K562 (cell line): Measurements from ENCODE around the gene ARPC4. TPM values are rescaled to one million over a fixed set of nuclear protein-coding genes. Genes with fewer than 3 reads are reported as not detected.

ENCODE experiments used
- ATAC-seq: fragments of 200-7000 bp; cut with Tn5 transposase; 3 replicates; pipeline ENCODE4 v1.9.1; 2020; ENCODE audit warnings: moderate library complexity
- BruUV-seq: library from RNA; stranded (reverse); fragments of 400-500 nt; replicated peaks from 2 replicates; lab custom pipeline; 2021; lab: Mats Ljungman, UMichigan
- CTCF ChIA-PET: fragments of 300-600 bp; formaldehyde crosslinking; extraction: SDS; loops from one replicate; lab custom pipeline; 2021; ENCODE audit warnings: low intra/inter-chr PET ratio; lab: Yijun Ruan, JAX
- POLR2A ChIA-PET: fragments of 300-600, 350-650 bp; sonication (Branson Sonifier 250); formaldehyde crosslinking; extraction: SDS; loops from one replicate; lab custom pipeline; 2021; ENCODE audit warnings: antibody characterized with exemption, inconsistent platforms; lab: Yijun Ruan, JAX
- DNase-seq, 4 experiments: peaks; one replicate each; pipeline versions ENCODE4 v3.0.0 to v3.0.0-alpha.2; 2011 to 2018; ENCODE audit warnings: low spot score in 3 of 4, mixed read lengths in 3 of 4; ENCODE audit errors: extremely low read depth in 1 of 4
- FAIRE-seq: peaks from 2 replicates; lab custom pipeline; 2011; peaks lifted over from hg19 to GRCh38; lab: Jason Lieb, UNC
- H2AFZ ChIP-seq: 2 replicates; pipeline ENCODE4 v1.6.0; 2011; ENCODE audit warnings: low read depth, low read length, control low read depth, inconsistent platforms
- H3K27ac ChIP-seq: fragments of 200-600 bp; 3 replicates; pipeline ENCODE4 v1.8.0; 2011; ENCODE audit warnings: low read depth, mild to moderate bottlenecking, control low read depth, inconsistent platforms, low read length, moderate library complexity, mixed read lengths; ENCODE audit errors: extremely low read depth
- H3K27me3 ChIP-seq, 2 experiments: fragments of 300-600 bp in 1 of 2; 2 replicates in 1 of 2; 3 replicates in 1 of 2; pipeline versions ENCODE4 v1.6.0 to v1.8.0; 2011; ENCODE audit warnings: inconsistent platforms in 2 of 2, low read length in 2 of 2, mild to moderate bottlenecking in 1 of 2, mixed read lengths in 1 of 2, moderate library complexity in 1 of 2; ENCODE audit not compliant: control insufficient read depth in 2 of 2, insufficient read depth in 2 of 2
- H3K36me3 ChIP-seq: fragments of 300-600 bp; 3 replicates; pipeline ENCODE4 v1.8.0; 2011; ENCODE audit warnings: mild to moderate bottlenecking, low read length, inconsistent platforms; ENCODE audit not compliant: control insufficient read depth, insufficient read depth
- H3K4me1 ChIP-seq, 2 experiments: fragments of 200-600 bp in 1 of 2; replicated peaks in 1 of 2; 2 replicates in 1 of 2; 3 replicates in 1 of 2; pipeline versions ENCODE4 v1.5.1 to v1.8.0; 2011; ENCODE audit warnings: inconsistent platforms in 2 of 2, low read length in 2 of 2, mild to moderate bottlenecking in 1 of 2, mixed read lengths in 1 of 2, moderate library complexity in 1 of 2; ENCODE audit not compliant: control insufficient read depth in 2 of 2, insufficient read depth in 2 of 2
- H3K4me2 ChIP-seq: 2 replicates; pipeline ENCODE4 v1.6.1; 2011; ENCODE audit warnings: low read length, control low read depth, inconsistent platforms, mixed read lengths; ENCODE audit not compliant: insufficient read depth
- H3K4me3 ChIP-seq: fragments of 200-600 bp; sonication (generic), shearing (Covaris generic); 2 replicates; pipeline ENCODE4 v1.5.1; 2016; ENCODE audit warnings: control low read depth, inconsistent platforms
- H3K79me2 ChIP-seq: fragments of 200-600 bp; 3 replicates; pipeline ENCODE4 v1.8.0; 2011; ENCODE audit warnings: low read length, inconsistent platforms; ENCODE audit not compliant: control insufficient read depth, insufficient read depth
- H3K9ac ChIP-seq, 2 experiments: 2 replicates each; pipeline versions ENCODE4 v1.6.0 to v1.6.1; 2011; ENCODE audit warnings: low read depth in 2 of 2, low read length in 2 of 2, control low read depth in 1 of 2, inconsistent platforms in 1 of 2, mild to moderate bottlenecking in 1 of 2, mixed read lengths in 1 of 2; ENCODE audit not compliant: insufficient read depth in 1 of 2
- H3K9me1 ChIP-seq: one replicate; pipeline ENCODE4 v1.6.0; 2011; ENCODE audit warnings: inconsistent platforms, mild to moderate bottlenecking, low read length, moderate library complexity; ENCODE audit not compliant: control insufficient read depth, insufficient read depth
- H3K9me3 ChIP-seq: replicated peaks from 2 replicates; pipeline ENCODE4 v1.5.1; 2011; ENCODE audit warnings: low read depth, low read length, inconsistent platforms; ENCODE audit not compliant: control insufficient read depth, insufficient read depth
- H4K20me1 ChIP-seq: replicated peaks from 2 replicates; pipeline ENCODE4 v1.6.1; 2011; ENCODE audit warnings: low read length, inconsistent platforms, mixed read lengths; ENCODE audit not compliant: control insufficient read depth, insufficient read depth
- BCL6 ChIP-seq: fragments of 250-450 bp; sonication (Bioruptor Pico); IDR thresholded peaks from 2 replicates; pipeline ENCODE4 v1.4.0; 2020
- FOXK2 ChIP-seq, 2 experiments: fragments of 450-650 bp; IDR thresholded peaks in 1 of 2; conservative IDR thresholded peaks in 1 of 2; 2 replicates each; pipeline ENCODE4 v1.6.1; 2016; ENCODE audit warnings: low read depth in 2 of 2, mild to moderate bottlenecking in 1 of 2
- HCFC1 ChIP-seq: IDR thresholded peaks from 2 replicates; pipeline ENCODE4 v1.6.1; 2012; ENCODE audit warnings: low read depth, low read length, improper control_type of control experiment
- HDAC8 ChIP-seq: fragments of 450-650 bp; IDR thresholded peaks from 2 replicates; pipeline ENCODE4 v1.6.1; 2016; ENCODE audit warnings: mild to moderate bottlenecking, missing genetic modification characterization, moderate library complexity, missing compliant biosample characterization
- MCM5 ChIP-seq: fragments of 450-650 bp; IDR thresholded peaks from 2 replicates; pipeline ENCODE4 v1.6.1; 2016; ENCODE audit warnings: low read depth
- MYC ChIP-seq, 2 experiments: fragments of 250-450 bp in 1 of 2; sonication (Bioruptor Pico) in 1 of 2; IDR thresholded peaks; 2 replicates each; pipeline versions ENCODE4 v1.5.1 to v1.6.1; 2012 to 2021; ENCODE audit warnings: low read depth in 2 of 2, borderline replicate concordance in 1 of 2, improper control_type of control experiment in 1 of 2, low read length in 1 of 2, mild to moderate bottlenecking in 1 of 2, moderate library complexity in 1 of 2
- PML ChIP-seq: IDR thresholded peaks from 2 replicates; pipeline ENCODE4 v1.6.1; 2012; ENCODE audit warnings: low read length, inconsistent platforms
- POLR2AphosphoS5 ChIP-seq: IDR thresholded peaks from 2 replicates; pipeline ENCODE4 v1.6.1; 2011; ENCODE audit warnings: mild to moderate bottlenecking, low read depth, low read length, moderate library complexity; ENCODE audit not compliant: control insufficient read depth, insufficient read depth
- SAFB2 ChIP-seq: fragments of 200-400 bp; formaldehyde crosslinking; IDR thresholded peaks from 2 replicates; pipeline ENCODE4 v1.6.1; 2018; ENCODE audit warnings: borderline replicate concordance, low read length, low read depth, moderate library complexity; ENCODE audit not compliant: severe bottlenecking
- TCF3 ChIP-seq: sonication (generic); formaldehyde crosslinking; IDR thresholded peaks from 2 replicates; pipeline ENCODE4 v1.4.0; 2020; ENCODE audit warnings: mild to moderate bottlenecking, missing genetic modification reagents
- ZFX ChIP-seq: sonication (generic); formaldehyde crosslinking; IDR thresholded peaks from 2 replicates; pipeline ENCODE4 v1.8.0; 2022; ENCODE audit warnings: mild to moderate bottlenecking, missing genetic modification reagents, moderate library complexity
- ZNF586 ChIP-seq: fragments of 450-650 bp; formaldehyde crosslinking; conservative IDR thresholded peaks from 2 replicates; pipeline ENCODE4 v1.4.0; 2020; ENCODE audit warnings: mild to moderate bottlenecking, moderate library complexity
- WGBS: fragments of 100-300 bp; shearing (Covaris generic); methylation state at CpG from one replicate; pipeline ENCODE4 v1.1.6; 2016; ENCODE audit warnings: low coverage, mixed read lengths; ENCODE audit not compliant: insufficient coverage; ENCODE audit errors: missing lambda C conversion rate; 5-methylcytosine and 5-hydroxymethylcytosine counted together
- in situ Hi-C: fragments of 300-500 bp; cut with MboI; formaldehyde crosslinking; loops from 4 replicates; pipeline ENCODE4 v1.15.0; 2018; ENCODE audit warnings: inconsistent platforms, mixed read lengths
- intact Hi-C: fragments of 100-400 bp; cut with micrococcal nuclease; formaldehyde crosslinking; loops from 2 replicates; pipeline ENCODE4 v1.14.2; 2022
- polyA plus RNA-seq, 8 experiments: library from polyadenylated mRNA; depleted of rRNA in 4 of 8; stranded (reverse) in 5 of 8; unstranded in 3 of 8; fragments of >200 nt; fragmentation: Nextera tagmentation in 2 of 8; fragmentation: Illumina TruSeq in 1 of 8; extraction: Ambion mirVana in 2 of 8; extraction: Trizol in 1 of 8; gene quantifications; 2 replicates each; pipeline versions ENCODE4 v1.2.1 to v1.2.3, GENCODE V29; 2011 to 2014; ENCODE audit warnings: inconsistent platforms in 1 of 8, missing spikeins in 1 of 8
- total RNA-seq, 7 experiments: library from RNA; depleted of rRNA in 6 of 7; stranded (reverse); fragments of >200 nt in 6 of 7; fragmentation: Illumina TruSeq in 2 of 7; extraction: Trizol in 2 of 7; gene quantifications; 2 replicates each; pipeline versions ENCODE4 v1.2.1 to v1.2.3, GENCODE V29; 2011 to 2021; ENCODE audit warnings: low replicate concordance in 1 of 7
- TF ChIP-seq, protein P1 (sequence below): fragments of 450-650 bp; IDR thresholded peaks from 2 replicates; pipeline ENCODE4 v1.7.0; 2016; ENCODE audit warnings: borderline replicate concordance
- TF ChIP-seq, protein P2 (sequence below): sonication (generic); formaldehyde crosslinking; IDR thresholded peaks from 2 replicates; pipeline ENCODE4 v1.8.0; 2022; ENCODE audit warnings: mild to moderate bottlenecking, missing genetic modification reagents

The ARPC4 gene
- total and polyA plus RNA-seq, 9 of the 15 experiments (the other 6 are each of a cell fraction or from before 2014, with no cell fraction given) = 20.1 to 153 (median 119) TPM

DNA sequence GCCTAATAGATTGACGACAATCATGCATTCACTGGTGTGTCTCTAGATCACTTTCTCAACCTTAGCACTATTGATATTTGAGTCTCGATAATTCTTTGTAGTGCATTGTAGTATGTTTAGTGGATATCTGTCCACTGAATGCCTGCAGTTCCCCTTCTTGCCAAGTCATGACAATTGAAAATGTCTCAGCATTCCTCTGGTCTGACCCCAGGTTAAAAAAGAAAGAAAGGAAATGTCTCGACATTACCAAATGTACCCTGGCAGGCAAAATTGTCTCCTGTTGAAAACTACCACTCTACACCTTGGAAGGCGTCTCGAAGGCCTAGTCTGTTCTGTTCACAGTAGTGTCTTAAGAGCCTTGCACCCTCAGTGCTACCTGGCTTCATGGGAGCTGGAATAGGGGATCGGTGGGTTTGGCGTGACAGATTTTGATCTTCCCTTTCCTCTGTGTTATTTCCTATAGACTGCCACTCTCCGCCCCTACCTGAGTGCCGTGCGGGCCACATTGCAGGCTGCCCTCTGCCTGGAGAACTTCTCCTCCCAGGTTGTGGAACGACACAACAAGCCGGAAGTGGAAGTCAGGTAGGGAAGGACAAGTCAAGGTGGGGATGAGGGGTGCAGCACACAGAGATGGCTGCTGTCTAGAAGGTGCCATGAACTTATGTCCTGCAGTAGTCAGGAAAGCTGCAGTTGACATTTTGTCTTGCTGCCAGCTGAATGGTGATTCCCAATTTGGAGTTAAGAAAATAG is 4.5 kb downstream of the ARPC4 start:
- Histone ChIP-seq H3K9ac (peak overlapping the region in 1 of 2 experiments; percentile 23; a peak in 1 of 4 replicates), H3K4me1 (no peaks in the 10 kb centered on the region; a peak in 3 of 5 replicates), H3K36me3 (peaks cover 89% of the 10 kb centered on the region), H3K9me3 (no peaks in the 10 kb centered on the region), H3K4me3 (no peak overlapping the region), H2AFZ (no peak overlapping the region), H3K79me2 (peaks cover 48% of the 10 kb centered on the region), H3K27ac (no peak overlapping the region), H4K20me1 (peaks cover 3% of the 10 kb centered on the region; the same call in 1 of the 2 replicates), H3K9me1 (peaks cover 3% of the 10 kb centered on the region), H3K4me2 (no peak overlapping the region), H3K27me3 (no peaks in the 10 kb centered on the region)
- intact Hi-C loops = loop anchor here (10.0 kb wide), 1 partner anchor 293 kb away; no protein-coding TSS in a partner anchor
- ATAC-seq (no peak), DNase-seq (peak in 1 of 4 experiments; percentile 10), FAIRE-seq (no peak)
- WGBS = 95% methylated on average over 11 of the region's 12 CpGs
- in situ Hi-C loops = no loop called here
- TF ChIP-seq, protein P1, sequence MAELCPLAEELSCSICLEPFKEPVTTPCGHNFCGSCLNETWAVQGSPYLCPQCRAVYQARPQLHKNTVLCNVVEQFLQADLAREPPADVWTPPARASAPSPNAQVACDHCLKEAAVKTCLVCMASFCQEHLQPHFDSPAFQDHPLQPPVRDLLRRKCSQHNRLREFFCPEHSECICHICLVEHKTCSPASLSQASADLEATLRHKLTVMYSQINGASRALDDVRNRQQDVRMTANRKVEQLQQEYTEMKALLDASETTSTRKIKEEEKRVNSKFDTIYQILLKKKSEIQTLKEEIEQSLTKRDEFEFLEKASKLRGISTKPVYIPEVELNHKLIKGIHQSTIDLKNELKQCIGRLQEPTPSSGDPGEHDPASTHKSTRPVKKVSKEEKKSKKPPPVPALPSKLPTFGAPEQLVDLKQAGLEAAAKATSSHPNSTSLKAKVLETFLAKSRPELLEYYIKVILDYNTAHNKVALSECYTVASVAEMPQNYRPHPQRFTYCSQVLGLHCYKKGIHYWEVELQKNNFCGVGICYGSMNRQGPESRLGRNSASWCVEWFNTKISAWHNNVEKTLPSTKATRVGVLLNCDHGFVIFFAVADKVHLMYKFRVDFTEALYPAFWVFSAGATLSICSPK = no peak
- TF ChIP-seq TCF3 (CRISPR knock-in tag) (no peak), ZFX (CRISPR knock-in tag) (no peak), HCFC1 (no peak), MCM5 (no peak), ZNF586 (CRISPR knock-in tag) (no peak), FOXK2 (conservative IDR thresholded peaks at IDR 0.05 in 1 of 2, IDR thresholded peaks at IDR 0.05 in 1 of 2; ENCODE audit: low read depth in 2 of 2) (no peak), BCL6 (CRISPR knock-in tag) (no peak), HDAC8 (tag) (no peak), MYC (IDR thresholded peaks at IDR 0.05; ENCODE audit: low read depth, low read length) (no peak), MYC (CRISPR knock-in tag; IDR thresholded peaks at IDR 0.05; ENCODE audit: borderline replicate concordance, low read depth) (no peak), SAFB2 (no peak), PML (peak; percentile 18; the same call in 1 of the 2 replicates), POLR2AphosphoS5 (peak; percentile 54; the same call in 1 of the 2 replicates)
- TF ChIP-seq, protein P2, sequence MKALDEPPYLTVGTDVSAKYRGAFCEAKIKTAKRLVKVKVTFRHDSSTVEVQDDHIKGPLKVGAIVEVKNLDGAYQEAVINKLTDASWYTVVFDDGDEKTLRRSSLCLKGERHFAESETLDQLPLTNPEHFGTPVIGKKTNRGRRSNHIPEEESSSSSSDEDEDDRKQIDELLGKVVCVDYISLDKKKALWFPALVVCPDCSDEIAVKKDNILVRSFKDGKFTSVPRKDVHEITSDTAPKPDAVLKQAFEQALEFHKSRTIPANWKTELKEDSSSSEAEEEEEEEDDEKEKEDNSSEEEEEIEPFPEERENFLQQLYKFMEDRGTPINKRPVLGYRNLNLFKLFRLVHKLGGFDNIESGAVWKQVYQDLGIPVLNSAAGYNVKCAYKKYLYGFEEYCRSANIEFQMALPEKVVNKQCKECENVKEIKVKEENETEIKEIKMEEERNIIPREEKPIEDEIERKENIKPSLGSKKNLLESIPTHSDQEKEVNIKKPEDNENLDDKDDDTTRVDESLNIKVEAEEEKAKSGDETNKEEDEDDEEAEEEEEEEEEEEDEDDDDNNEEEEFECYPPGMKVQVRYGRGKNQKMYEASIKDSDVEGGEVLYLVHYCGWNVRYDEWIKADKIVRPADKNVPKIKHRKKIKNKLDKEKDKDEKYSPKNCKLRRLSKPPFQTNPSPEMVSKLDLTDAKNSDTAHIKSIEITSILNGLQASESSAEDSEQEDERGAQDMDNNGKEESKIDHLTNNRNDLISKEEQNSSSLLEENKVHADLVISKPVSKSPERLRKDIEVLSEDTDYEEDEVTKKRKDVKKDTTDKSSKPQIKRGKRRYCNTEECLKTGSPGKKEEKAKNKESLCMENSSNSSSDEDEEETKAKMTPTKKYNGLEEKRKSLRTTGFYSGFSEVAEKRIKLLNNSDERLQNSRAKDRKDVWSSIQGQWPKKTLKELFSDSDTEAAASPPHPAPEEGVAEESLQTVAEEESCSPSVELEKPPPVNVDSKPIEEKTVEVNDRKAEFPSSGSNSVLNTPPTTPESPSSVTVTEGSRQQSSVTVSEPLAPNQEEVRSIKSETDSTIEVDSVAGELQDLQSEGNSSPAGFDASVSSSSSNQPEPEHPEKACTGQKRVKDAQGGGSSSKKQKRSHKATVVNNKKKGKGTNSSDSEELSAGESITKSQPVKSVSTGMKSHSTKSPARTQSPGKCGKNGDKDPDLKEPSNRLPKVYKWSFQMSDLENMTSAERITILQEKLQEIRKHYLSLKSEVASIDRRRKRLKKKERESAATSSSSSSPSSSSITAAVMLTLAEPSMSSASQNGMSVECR (CRISPR knock-in tag) = no peak
- no TSS peak for BruUV-seq
- POLR2A ChIA-PET = interaction anchor here (2.4 kb wide), 1 partner anchor 11 kb away, joined by 10 read pairs; no protein-coding TSS in a partner anchor
- CTCF ChIA-PET = interaction anchor here (0.7 kb wide), 1 partner anchor 345 kb away, joined by 4 read pairs; no protein-coding TSS in a partner anchor
